Natural killer cell (primary cell): ENCODE measurements around the gene CNNM3. TPM values are rescaled to one million over a fixed set of nuclear protein-coding genes. Genes with fewer than 3 reads are reported as not detected.

ENCODE experiments used
- ATAC-seq, 3 donors: fragments of 150-1000 bp in 2 of 3; fragments of 200-7000 bp in 1 of 3; cut with Tn5 transposase; 1 replicate in 1 of 3; 2 replicates in 2 of 3; pipeline ENCODE4 v1.10.0; 2021; ENCODE audit warnings: mild to moderate bottlenecking in 2 of 3, moderate library complexity in 2 of 3
- DNase-seq, 2 donors: peaks; one replicate each; pipeline versions ENCODE4 v3.0.0 to v3.0.0-alpha.2; 2013 to 2021; ENCODE audit warnings: mixed read lengths in 1 of 2
- H3K27ac ChIP-seq: one replicate; pipeline ENCODE4 v1.5.1; 2013; ENCODE audit warnings: mild to moderate bottlenecking, low read length
- H3K27me3 ChIP-seq: one replicate; pipeline ENCODE4 v1.6.1; 2013; ENCODE audit warnings: low read length; ENCODE audit not compliant: control insufficient read depth, insufficient read depth
- H3K36me3 ChIP-seq: one replicate; pipeline ENCODE4 v1.6.1; 2013; ENCODE audit warnings: low read length; ENCODE audit not compliant: control insufficient read depth, insufficient read depth
- H3K4me1 ChIP-seq: one replicate; pipeline ENCODE4 v1.6.1; 2013; ENCODE audit warnings: low read length; ENCODE audit not compliant: control insufficient read depth, insufficient read depth
- H3K4me3 ChIP-seq: one replicate; pipeline ENCODE4 v1.5.1; 2013; ENCODE audit warnings: low read length
- H3K9me3 ChIP-seq: one replicate; pipeline ENCODE4 v1.6.1; 2013; ENCODE audit warnings: low read length; ENCODE audit not compliant: control insufficient read depth, insufficient read depth
- H3K27ac Mint-ChIP-seq, 2 donors: one replicate each; pipeline ENCODE4 v1.8.0; 2022; ENCODE audit warnings: mild to moderate bottlenecking in 2 of 2, mixed read lengths in 2 of 2, moderate library complexity in 1 of 2
- H3K27me3 Mint-ChIP-seq, 2 donors: one replicate each; pipeline ENCODE4 v1.8.0; 2022; ENCODE audit warnings: low read depth in 2 of 2, mixed read lengths in 2 of 2
- H3K36me3 Mint-ChIP-seq: one replicate; pipeline ENCODE4 v1.8.0; 2022; ENCODE audit warnings: mixed read lengths
- H3K4me1 Mint-ChIP-seq, 2 donors: one replicate each; pipeline ENCODE4 v1.8.0; 2022; ENCODE audit warnings: mixed read lengths in 2 of 2
- H3K4me3 Mint-ChIP-seq: one replicate; pipeline ENCODE4 v1.8.0; 2022; ENCODE audit warnings: mild to moderate bottlenecking, moderate library complexity, mixed read lengths
- H3K9me3 Mint-ChIP-seq, 2 donors: one replicate each; pipeline ENCODE4 v1.8.0; 2022; ENCODE audit warnings: mixed read lengths in 2 of 2
- WGBS: methylation state at CpG from one replicate; pipeline ENCODE4 v1.1.7; 2013; ENCODE audit warnings: missing lambda C conversion rate; ENCODE audit not compliant: insufficient coverage; 5-methylcytosine and 5-hydroxymethylcytosine counted together
- intact Hi-C: fragments of 100-400 bp; cut with micrococcal nuclease; formaldehyde crosslinking; loops from one replicate; pipeline ENCODE4 v1.14.2; 2022
- total RNA-seq, 4 donors: library from RNA; stranded (reverse); fragments of 120-200 nt in 1 of 4; gene quantifications; one replicate each; pipeline versions ENCODE4 v1.2.3 to v1.2.4, GENCODE V29; 2013 to 2022
- TF ChIP-seq, protein P1 (sequence below): fragments of 200-600 bp; IDR thresholded peaks from one replicate; pipeline ENCODE4 v1.8.0; 2022; ENCODE audit warnings: antibody characterized with exemption

The CNNM3 gene
- total RNA-seq, 3 donors from 2014 or later (not counting 1 experiment from before 2014, with no cell fraction given), result 33.8 to 55.2 (median 45.6) TPM

DNA sequence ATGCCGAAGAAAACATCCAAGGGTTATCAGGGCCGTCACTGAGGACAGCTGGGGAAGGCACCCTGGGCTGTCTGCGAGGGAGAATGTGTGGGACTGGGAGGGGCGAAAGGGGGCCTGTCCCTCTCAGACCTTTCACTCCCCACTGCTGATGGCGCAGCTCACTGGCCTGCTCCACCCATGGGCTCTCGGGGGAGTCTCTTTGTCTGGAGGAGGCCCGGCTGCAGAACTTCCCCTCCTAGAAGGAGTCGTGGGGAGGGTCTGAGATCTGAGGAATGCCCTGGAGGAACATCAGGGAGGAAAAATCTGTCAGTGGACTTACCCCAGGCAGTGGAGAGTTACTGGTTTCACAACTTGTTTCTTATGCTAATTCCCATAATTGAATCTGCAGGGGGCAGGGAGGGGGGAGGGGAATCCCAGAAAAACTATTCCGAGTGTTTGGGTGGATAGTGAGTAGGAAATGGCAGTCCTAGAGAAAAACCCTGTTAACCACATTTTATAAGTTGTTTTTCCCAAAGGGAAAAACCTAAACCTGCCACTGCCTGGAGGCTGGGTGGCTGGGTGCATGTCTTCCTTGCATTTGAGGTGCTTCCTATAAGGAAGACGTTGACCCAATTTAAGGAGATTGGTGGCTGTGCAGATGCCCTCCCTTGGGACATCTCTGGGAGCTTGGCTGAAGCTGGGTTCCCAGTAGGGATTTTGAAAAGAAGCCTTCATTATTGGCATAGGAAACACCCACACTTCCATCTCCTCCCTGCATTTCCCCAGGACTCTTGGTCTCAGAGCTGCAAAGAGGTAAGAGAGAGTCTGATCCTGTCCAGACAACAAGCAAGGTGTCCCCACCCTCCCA lies 65.5 kb downstream of the CNNM3 start:
- H3K36me3 Mint-ChIP-seq, result no peaks in the 10 kb centered on the region
- Histone ChIP-seq H3K36me3 (no peaks in the 10 kb centered on the region), H3K27me3 (no peaks in the 10 kb centered on the region), H3K4me1 (peaks cover 25% of the 10 kb centered on the region), H3K9me3 (no peaks in the 10 kb centered on the region), H3K27ac (no peak overlapping the region), H3K4me3 (no peak overlapping the region)
- WGBS, result 83% methylated on average over 9 of the region's 10 CpGs
- DNase-seq (no peak), ATAC-seq (no peak)
- no peak overlapping the region for H3K4me3 Mint-ChIP-seq
- no peaks in the 10 kb centered on the region for H3K27me3 Mint-ChIP-seq
- no peaks in the 10 kb centered on the region for H3K9me3 Mint-ChIP-seq
- H3K4me1 Mint-ChIP-seq, result peaks cover 4 to 9% of the 10 kb centered on the region in 2 donors
- intact Hi-C loops, result no loop called here
- no peak overlapping the region for H3K27ac Mint-ChIP-seq
- TF ChIP-seq, protein P1, sequence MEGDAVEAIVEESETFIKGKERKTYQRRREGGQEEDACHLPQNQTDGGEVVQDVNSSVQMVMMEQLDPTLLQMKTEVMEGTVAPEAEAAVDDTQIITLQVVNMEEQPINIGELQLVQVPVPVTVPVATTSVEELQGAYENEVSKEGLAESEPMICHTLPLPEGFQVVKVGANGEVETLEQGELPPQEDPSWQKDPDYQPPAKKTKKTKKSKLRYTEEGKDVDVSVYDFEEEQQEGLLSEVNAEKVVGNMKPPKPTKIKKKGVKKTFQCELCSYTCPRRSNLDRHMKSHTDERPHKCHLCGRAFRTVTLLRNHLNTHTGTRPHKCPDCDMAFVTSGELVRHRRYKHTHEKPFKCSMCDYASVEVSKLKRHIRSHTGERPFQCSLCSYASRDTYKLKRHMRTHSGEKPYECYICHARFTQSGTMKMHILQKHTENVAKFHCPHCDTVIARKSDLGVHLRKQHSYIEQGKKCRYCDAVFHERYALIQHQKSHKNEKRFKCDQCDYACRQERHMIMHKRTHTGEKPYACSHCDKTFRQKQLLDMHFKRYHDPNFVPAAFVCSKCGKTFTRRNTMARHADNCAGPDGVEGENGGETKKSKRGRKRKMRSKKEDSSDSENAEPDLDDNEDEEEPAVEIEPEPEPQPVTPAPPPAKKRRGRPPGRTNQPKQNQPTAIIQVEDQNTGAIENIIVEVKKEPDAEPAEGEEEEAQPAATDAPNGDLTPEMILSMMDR, result no peak

DNA sequence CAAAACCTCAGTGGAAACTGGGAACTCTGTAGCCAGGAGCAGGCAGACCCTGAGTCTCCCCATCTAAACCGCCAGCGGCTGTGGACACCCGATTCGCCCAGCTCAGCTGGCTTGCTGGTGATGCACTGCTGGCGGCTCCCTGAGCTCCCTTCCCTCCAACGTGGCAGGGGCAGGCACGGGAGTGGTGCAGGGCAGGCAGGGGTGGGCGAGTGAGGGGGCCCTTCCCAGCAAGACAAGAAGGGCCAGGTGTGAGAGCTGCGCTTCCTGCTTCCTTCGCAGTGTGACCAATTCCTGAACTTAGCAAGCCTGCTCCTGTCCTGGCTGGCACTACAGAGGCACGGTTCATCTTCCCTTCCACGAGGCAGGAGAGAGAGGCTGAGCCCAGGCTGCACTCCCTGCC lies 66.2 kb downstream of the CNNM3 start:
- intact Hi-C loops, result no loop called here
- Histone ChIP-seq H3K27me3 (no peaks in the 10 kb centered on the region), H3K4me3 (no peak overlapping the region), H3K36me3 (no peaks in the 10 kb centered on the region), H3K27ac (no peak overlapping the region), H3K9me3 (no peaks in the 10 kb centered on the region), H3K4me1 (peaks cover 20% of the 10 kb centered on the region)
- Mint-ChIP-seq H3K9me3 (no peaks in the 10 kb centered on the region), H3K27me3 (no peaks in the 10 kb centered on the region), H3K4me3 (no peak overlapping the region), H3K4me1 (peaks cover 0 to 7% of the 10 kb centered on the region in 2 donors), H3K36me3 (no peaks in the 10 kb centered on the region), H3K27ac (no peak overlapping the region)
- DNase-seq (no peak), ATAC-seq (no peak)
- WGBS, result 80% methylated on average over 12 of the region's 12 CpGs
- TF ChIP-seq, protein P1, result no peak

DNA sequence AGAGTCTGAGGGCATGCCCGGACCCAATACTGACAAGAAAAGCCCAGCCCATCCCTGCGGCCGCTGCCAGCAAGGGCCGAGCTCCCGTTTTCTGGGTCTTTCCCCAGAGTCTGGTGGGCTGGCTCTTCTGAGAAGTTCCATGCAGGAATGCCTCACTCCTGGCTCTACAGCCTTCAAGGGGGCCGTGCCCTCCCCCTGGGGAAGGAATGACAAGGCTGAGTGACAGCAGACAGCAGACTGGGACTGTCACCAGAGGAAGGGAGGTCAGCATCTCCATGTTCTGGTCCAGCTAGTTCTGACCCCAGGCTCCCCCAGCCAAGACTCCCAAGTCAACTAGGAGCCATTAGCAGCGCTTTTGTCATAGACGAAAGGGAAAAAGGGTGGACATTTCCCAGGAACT lies 66.8 kb downstream of the CNNM3 start:
- H3K27ac ChIP-seq, result no peak overlapping the region
- no peak overlapping the region for H3K4me3 ChIP-seq
- H3K27ac Mint-ChIP-seq, result no peak overlapping the region
- intact Hi-C loops, result no loop called here
- H3K4me1 Mint-ChIP-seq, result peaks cover under 1 to 10% of the 10 kb centered on the region in 2 donors
- DNase-seq, result no peak
- no peak overlapping the region for H3K4me3 Mint-ChIP-seq
- no peaks in the 10 kb centered on the region for H3K9me3 Mint-ChIP-seq
- 88% methylated on average over 8 of the region's 8 CpGs for WGBS
- peaks cover 19% of the 10 kb centered on the region for H3K4me1 ChIP-seq
- H3K27me3 Mint-ChIP-seq, result no peaks in the 10 kb centered on the region
- no peak for ATAC-seq
- no peaks in the 10 kb centered on the region for H3K9me3 ChIP-seq
- no peaks in the 10 kb centered on the region for H3K36me3 ChIP-seq
- TF ChIP-seq, protein P1, result no peak
- no peaks in the 10 kb centered on the region for H3K36me3 Mint-ChIP-seq
- H3K27me3 ChIP-seq, result no peaks in the 10 kb centered on the region

DNA sequence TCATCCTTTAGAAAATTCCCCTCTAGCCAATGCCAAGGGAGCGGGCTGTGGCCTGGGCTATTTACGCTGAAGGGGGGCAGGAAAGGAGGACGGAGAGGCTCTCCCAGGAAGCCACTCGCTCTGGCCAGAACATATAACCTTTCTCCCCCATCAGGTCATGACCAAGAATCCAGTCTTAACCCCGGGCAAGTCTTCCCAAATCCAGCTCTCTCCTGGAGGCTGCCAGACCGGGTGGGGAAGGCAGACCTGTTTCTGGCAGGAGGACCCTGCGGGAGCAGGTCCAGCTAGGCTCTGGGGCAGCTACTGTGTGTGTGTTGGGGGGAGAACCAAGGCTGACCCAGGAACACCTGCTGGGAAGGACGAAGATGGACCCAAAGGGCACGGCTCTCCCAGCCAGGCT lies 67.2 kb downstream of the CNNM3 start:
- 95% methylated on average over 9 of the region's 9 CpGs for WGBS
- Mint-ChIP-seq H3K27me3 (no peaks in the 10 kb centered on the region), H3K9me3 (no peaks in the 10 kb centered on the region), H3K4me3 (no peak overlapping the region), H3K36me3 (no peaks in the 10 kb centered on the region), H3K27ac (no peak overlapping the region), H3K4me1 (peaks cover 4 to 14% of the 10 kb centered on the region in 2 donors)
- no peak for ATAC-seq
- Histone ChIP-seq H3K4me1 (peaks cover 22% of the 10 kb centered on the region), H3K27ac (no peak overlapping the region), H3K4me3 (no peak overlapping the region), H3K27me3 (no peaks in the 10 kb centered on the region), H3K9me3 (no peaks in the 10 kb centered on the region), H3K36me3 (no peaks in the 10 kb centered on the region)
- TF ChIP-seq, protein P1, result no peak
- intact Hi-C loops, result no loop called here
- DNase-seq, result no peak
